Glomerular visceral epithelial cell (primary cell): ENCODE measurements around the gene CLCN6.
A peak's percentile ranks its signal among the peaks of the same experiment; 100 is the strongest.

Experiments
- DNase-seq: peaks from one replicate; pipeline ENCODE4 v3.0.0-alpha.2; 2016; ENCODE audit errors: extremely low spot score

The CLCN6 gene

GRCh38 chr1:11825131-11825530 lies 19.1 kb downstream of the CLCN6 start:
- DNase-seq: no peak

GRCh38 chr1:11826946-11827345 lies 21.0 kb downstream of the CLCN6 start:
- no peak for DNase-seq

GRCh38 chr1:11828511-11828910 lies 22.5 kb downstream of the CLCN6 start:
- DNase-seq: no peak

- DNase-seq: no peak
Observed at GRCh38 chr1:11831945-11832725, 26.1 kb downstream of the CLCN6 start.

GRCh38 chr1:11833497-11833896 lies 27.5 kb downstream of the CLCN6 start:
- DNase-seq: no peak

- DNase-seq: no peak
Observed at GRCh38 chr1:11833900-11834299, 27.9 kb downstream of the CLCN6 start.

GRCh38 chr1:11835441-11836225 lies 29.6 kb downstream of the CLCN6 start:
- DNase-seq: no peak

GRCh38 chr1:11836955-11837766 lies 31.2 kb downstream of the CLCN6 start:
- DNase-seq: no peak

- no peak for DNase-seq
Observed at GRCh38 chr1:11837767-11838348, 31.9 kb downstream of the CLCN6 start.

GRCh38 chr1:11838349-11839272 lies 32.6 kb downstream of the CLCN6 start:
- DNase-seq: peak; percentile 64

GRCh38 chr1:11839727-11840705 lies 34.0 kb downstream of the CLCN6 start:
- DNase-seq: no peak

GRCh38 chr1:11841245-11842153 lies 35.5 kb downstream of the CLCN6 start:
- DNase-seq: no peak

GRCh38 chr1:11842154-11843041 lies 36.4 kb downstream of the CLCN6 start:
- no peak for DNase-seq

- no peak for DNase-seq
Observed at GRCh38 chr1:11845641-11846335, 39.8 kb downstream of the CLCN6 start.

GRCh38 chr1:11847667-11848372 lies 41.8 kb downstream of the CLCN6 start, which contains the start of gene NPPA:
Gene NPPA (minus strand): TSS chr1:11847783. CDS start chr1:11847684, 99 bp downstream.
- no peak for DNase-seq

- no peak for DNase-seq
Observed at GRCh38 chr1:11848373-11848700, 42.3 kb downstream of the CLCN6 start.
